GM18858 (cell line): ENCODE results near the gene NYNRIN.
"Not testable (repeated sequence)": the region's sequence is repeated elsewhere in the genome, so short reads cannot be mapped to it uniquely, and the experiment has no call there.

Experiments
- ATAC-seq: cut with Tn5 transposase; IDR thresholded peaks from one replicate; pipeline ENCODE4 v1.9.1; 2021; ENCODE audit not compliant: unreplicated experiment

The NYNRIN gene

DNA sequence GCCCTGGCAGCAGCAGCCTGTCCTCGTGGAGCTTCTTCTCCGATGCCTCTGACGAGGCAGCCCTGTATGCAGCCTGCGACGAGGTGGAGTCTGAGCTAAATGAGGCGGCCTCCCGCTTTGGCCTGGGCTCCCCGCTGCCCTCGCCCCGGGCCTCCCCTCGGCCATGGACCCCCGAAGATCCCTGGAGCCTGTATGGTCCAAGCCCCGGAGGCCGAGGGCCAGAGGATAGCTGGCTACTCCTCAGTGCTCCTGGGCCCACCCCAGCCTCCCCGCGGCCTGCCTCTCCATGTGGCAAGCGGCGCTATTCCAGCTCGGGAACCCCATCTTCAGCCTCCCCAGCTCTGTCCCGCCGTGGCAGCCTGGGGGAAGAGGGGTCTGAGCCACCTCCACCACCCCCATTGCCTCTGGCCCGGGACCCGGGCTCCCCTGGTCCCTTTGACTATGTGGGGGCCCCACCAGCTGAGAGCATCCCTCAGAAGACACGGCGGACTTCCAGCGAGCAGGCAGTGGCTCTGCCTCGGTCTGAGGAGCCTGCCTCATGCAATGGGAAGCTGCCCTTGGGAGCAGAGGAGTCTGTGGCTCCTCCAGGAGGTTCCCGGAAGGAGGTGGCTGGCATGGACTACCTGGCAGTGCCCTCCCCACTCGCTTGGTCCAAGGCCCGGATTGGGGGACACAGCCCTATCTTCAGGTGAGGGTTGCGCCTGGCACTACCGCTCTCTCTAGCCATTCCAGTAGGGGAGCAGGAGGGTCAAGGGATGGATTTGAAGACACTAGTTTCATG is 28.7 kb upstream of the NYNRIN start:
- ATAC-seq = no peak

DNA sequence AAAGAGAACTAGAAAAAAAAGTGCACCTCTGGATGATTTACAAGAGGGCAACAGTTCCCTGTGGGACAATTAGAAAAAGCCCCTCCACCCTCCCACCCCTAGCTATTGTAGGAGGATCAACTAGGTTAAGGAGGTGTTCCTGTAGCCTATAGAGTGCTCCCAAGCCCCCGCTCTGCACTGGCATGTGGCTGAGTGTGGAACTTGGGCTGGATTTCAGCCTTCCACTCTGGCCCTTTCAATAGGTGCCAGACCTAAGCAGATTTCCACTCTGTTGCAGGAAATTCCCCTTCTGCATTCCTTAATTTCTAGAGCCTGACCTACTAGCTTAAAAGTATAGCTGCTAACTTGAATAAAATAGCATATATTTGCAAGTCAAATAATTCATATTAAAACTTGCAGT is 28.1 kb upstream of the NYNRIN start:
- no peak for ATAC-seq

DNA sequence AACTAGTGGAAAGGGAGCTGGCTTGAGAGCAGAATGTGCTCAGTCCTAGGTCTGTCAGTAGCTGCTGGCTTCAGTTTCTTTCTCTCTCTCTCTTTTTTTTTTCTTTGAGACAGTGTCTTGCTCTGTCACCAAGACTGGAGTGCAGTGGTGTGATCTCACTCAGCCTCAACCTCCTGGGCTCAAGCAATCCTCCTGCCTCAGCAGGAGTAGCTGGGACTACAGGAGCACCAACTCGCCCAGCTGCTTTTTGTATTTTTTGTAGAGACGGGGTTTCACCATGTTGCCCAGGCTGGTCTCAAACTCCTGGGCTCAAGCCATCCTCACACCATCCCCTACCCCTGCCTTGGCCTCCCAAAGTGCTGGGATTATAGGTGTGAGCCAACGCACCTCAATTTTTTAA is 27.2 kb upstream of the NYNRIN start:
- ATAC-seq = not testable (repeated sequence)

DNA sequence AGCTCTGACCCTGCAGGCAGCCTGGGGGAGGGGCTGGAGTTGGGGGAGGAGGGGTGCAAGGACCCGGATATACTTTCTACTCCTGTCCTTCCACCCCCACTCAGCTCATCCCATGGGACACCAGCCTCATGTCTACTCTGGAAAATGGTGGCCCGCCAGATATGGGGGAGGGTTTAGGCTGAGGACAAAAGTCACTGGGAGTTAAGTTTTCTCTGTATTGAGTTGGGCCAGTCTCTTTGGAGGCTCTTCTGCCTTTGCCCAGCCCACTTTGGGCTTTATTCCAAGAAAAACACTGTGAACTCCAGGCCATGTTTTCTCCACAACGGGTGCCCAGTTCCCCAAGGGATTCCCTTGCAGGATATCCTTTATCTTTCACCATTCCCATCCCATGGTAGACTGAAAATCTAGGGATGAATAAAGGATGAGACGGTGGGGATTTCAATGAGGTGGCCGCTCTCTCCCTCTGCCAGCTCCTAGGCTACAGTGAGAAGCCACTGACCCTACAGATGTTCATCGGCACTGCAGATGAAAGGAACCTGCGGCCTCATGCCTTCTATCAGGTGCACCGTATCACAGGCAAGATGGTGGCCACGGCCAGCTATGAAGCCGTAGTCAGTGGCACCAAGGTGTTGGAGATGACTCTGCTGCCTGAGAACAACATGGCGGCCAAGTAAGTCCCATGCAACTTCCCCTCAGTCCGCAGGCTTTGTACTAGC is 25.9 kb upstream of the NYNRIN start:
- ATAC-seq = no peak

DNA sequence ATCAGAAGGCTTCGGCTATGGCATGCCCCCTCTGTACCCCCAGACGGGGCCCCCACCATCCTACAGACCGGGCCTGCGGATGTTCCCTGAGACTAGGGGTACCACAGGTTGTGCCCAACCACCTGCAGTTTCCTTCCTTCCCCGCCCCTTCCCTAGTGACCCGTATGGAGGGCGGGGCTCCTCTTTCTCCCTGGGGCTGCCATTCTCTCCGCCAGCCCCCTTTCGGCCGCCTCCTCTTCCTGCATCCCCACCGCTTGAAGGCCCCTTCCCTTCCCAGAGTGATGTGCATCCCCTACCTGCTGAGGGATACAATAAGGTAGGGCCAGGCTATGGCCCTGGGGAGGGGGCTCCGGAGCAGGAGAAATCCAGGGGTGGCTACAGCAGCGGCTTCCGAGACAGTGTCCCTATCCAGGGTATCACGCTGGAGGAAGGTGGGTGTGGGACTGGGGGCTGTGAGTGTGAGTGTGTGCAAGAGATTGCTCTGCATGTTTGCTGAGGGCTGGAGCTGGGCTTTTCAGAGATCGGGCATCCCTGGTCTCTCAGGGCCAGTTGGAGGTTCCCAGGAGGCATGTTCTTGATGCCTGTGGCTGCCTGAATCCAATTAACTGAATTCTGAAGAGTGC is 22.2 kb upstream of the NYNRIN start:
- no peak for ATAC-seq

DNA sequence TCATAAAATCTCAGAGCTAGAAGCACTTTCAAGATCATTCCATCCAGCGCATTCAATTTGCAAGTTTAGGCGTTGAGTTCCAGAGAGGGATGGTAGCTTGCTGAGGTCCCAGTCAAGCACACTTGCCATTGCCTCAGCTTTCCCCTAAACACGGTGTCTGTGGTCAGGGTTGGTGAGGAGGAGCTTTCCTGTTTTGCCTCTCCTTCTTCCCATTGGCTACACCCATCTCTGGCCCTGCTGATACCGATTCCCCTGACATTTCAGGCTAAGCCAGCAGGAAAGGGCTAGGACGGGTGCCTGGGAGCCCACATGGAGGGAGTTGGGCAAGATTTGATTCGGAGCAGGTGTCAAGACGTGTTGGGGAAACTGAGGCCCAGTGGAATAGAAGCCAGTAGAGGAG is 21.7 kb upstream of the NYNRIN start:
- ATAC-seq = no peak

DNA sequence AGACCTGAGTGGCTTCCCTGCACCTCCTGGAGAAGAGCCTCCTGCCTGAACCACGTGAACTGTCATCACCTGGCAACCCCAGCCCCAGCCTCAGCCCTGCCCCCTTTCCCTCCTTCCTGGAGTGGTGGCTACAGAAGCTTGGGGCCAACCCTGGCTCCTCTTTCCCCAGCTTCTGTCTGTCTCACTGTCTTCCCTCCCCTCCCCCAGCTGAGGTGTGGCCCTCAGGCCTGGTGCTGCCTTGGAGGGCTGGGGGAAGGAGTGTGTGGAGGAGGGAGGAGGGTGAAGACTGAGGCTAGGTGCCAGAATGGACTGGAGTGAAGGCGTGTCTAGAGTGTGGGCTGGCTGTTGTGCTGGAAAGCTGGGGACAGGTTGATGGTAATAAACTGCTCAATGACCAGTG is 21.1 kb upstream of the NYNRIN start:
- no peak for ATAC-seq

DNA sequence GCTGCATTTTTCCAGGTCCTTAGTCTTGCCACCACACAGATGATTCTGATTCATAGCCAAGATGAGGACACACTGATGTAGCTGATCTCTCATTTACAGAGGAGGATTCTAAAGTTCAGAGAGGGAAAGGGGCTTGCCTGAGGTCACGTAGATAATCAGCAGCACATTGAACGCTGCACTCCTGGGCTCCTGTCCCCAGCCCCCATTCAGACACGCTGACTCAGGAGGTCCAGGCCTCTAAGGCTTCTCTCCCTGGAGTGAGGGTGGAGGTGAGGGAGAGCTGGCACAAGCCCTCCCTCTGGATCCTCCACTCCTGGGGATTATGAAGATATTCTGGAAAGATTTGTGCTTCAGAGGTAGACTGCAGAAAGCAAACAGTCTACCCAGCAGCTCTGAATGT is 20.5 kb upstream of the NYNRIN start:
- no peak for ATAC-seq

DNA sequence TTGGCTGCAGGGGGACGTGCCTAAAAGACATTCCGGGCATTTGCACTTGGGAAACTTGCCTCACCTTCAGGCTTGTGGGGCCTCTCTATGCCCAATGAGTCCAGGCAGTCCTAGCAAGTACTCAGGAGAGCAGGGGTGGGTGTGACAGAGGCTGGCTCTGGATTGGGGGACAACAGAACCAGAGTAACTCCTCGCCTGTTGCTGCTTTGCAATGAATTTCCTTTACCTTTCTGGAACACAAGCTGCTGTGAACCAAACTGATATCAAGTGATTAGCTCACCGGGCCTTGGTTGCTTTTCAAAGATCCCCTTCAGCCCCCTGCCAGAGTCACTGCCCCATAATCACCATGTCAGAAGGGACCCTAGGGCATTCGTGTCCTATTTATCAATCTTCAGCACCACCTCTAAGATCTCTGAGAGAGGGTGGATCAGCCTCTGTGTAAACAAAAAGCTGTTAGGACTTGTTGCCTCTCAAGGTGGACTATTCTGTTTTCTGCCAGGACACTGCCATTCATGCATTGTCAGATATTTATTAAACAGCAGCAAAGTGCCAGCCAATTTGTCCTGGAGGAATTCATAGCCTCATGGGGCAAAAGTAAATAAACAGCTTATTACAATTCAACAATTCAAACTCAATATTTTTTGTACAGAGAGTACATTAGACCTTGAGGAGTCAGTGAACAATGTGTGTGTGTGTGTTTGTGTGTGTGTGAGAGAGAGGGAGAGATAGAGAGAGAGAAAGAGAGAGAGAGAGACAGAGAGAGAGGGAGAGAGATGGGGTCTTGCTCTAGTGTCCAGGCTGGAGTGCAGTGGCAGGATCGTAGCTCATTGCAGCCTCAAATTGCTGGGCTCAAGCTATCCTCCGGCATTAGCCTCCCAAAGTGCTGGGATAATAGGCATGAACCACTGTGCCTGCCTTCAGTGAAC is 19.6 kb upstream of the NYNRIN start:
- ATAC-seq = no peak

DNA sequence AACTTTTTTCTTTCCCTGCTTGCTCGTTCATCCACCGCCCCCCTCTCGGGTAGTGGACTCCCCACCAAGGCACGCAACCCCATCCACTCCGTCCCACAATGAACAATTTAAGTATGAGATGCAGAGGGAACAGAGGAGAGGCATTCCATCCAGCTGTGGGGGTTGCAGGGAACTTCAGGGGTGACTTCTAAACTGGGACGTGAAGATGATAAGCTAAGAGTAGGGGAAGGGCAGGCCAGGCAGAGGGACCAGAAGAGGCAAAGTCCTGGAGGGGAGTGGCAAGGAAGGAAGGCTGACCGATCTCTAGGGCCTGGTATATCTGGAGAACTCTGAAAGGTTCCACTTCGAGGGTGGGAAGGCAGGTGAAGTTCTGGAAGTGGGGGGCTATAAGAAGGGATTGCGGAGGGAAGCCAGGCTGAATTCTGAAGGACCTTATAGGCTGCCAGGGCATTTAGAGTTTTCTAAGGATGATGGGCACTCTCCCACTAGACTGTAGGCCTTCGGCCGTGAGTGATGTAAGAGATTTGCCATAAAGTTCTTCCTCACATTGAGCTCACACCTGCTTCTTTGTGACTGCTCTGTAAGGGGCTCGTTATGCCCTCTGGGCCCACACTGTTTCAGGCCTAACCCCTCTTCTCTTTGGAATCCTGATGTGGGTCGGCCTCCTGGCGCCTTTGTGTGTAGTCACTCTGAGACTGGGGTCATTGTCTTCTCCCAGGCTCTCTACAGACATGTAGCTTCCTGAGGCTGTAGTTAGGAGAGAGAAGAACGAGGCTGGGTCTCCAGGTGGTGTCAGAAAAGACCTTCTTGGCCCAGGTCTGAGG is 18.7 kb upstream of the NYNRIN start:
- no peak for ATAC-seq

DNA sequence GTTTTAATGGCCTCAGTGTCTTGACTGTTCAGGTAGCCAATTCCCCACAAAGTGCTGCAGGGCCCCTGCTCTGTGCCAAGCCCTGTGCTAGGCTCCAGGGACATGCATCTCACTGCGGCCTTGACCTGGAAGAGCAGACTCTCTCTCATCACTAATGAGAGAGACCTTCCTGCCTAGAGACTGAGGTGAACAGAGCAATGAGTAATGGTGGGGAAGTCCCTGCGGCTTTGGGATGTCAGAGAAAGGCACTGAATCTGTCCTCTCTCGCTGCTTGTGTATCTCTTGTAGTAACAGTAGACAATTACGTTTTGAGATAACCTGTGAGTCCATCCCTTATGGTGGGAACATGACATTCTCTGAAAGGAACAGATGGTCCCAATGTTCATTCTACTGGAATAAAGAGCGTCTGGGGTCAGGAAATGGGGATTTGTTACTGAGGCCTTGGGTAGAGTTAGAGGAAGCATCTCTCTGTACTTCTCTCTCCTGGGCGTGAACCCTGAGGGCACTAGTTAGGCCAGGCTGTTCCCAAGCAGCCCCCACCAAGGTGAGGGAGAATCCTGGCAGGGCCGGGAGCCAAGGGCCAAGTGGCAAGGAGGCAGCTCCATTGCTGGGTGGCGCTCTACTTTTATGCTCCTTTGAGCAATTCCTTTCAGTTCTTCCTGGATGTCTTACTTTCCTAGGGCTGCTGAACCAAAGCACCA is 17.3 kb upstream of the NYNRIN start:
- no peak for ATAC-seq

DNA sequence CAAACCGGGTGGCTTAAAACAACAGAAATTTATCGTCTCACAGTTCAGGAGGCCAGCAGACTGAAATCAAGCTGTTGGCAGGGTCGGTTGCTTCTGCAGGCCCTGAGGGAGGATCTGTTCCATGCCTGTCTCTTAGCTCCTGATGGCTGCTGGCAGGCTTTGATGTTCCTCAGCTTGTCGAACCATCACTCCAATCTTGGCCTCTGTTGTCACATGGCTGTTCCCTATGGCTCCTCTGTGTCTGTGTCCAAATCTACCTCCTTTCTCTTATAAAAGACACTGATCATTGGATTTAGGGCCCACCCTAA is 16.8 kb upstream of the NYNRIN start:
- ATAC-seq = no peak

DNA sequence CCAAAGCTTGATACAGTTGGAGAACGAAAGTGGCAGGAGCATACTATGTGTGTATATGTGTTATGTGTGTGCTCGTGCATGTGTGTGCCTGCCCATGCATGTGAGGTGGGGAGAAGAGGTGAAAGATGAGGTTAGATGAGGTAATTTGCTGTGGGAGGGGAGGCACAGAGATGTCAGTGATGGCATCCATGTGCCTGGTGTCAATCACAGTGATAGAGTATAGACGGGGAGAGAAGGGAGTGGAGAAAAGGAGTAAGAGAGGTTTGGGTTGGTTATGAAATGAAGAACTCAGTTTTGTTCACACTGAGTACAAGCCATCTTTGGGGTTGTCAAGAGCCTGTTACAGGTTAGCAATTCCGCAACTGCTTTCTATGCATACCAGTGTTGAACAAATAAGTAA is 14.6 kb upstream of the NYNRIN start:
- no peak for ATAC-seq

DNA sequence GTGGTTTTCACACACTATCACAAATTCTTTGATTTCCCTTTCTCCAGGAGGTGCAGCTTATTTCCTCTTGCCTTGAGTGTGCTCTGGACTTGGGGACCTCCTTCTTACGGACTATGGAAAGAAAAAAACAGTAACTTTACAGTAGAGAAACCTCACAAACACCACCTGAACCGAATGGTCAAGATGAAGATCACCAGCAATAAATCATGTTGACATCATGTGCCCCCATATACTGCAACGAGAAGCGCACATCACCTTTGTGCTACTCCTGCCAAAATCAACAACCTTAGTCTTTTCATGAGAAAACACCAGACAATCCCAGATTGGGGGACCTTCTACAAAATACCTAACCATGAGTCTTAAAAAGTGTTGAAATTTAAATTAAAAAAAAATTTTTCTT is 13.3 kb upstream of the NYNRIN start:
- no peak for ATAC-seq

DNA sequence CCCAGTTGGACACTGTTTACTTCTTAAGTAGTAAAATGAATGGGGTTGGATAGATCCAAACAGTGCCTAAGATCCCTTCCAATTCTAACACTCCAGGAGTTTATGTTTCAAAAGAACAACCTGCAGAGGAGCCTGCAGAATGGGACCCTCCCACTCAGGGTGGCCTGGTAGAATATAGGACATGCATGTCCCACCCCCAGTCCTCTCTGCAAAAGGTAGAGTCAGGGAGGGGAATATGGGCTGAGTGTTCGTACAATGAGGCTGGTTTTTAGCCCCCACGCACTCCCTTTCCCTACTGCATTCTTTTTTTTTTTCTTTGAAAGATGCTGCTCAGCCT is 11.8 kb upstream of the NYNRIN start:
- no peak for ATAC-seq

DNA sequence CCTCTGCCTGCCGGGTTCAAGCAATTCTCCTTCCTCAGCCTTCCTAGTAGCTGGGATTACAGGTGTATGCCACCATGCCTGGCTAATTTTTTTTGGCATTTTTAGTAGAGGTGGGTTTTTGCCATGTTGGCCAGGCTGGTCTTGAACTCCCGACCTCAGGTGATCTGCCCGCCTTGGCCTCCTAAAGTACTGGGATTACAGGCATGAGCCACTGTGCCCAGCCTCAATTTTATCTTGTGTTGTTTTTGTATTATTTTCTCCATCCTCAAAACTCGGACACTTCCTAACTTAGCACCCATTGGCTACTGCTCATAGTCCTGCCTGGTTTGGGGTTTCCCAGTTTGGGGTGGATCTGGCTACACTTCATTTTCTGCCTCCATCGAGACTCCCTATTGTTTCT is 11.2 kb upstream of the NYNRIN start:
- not testable (repeated sequence) for ATAC-seq

DNA sequence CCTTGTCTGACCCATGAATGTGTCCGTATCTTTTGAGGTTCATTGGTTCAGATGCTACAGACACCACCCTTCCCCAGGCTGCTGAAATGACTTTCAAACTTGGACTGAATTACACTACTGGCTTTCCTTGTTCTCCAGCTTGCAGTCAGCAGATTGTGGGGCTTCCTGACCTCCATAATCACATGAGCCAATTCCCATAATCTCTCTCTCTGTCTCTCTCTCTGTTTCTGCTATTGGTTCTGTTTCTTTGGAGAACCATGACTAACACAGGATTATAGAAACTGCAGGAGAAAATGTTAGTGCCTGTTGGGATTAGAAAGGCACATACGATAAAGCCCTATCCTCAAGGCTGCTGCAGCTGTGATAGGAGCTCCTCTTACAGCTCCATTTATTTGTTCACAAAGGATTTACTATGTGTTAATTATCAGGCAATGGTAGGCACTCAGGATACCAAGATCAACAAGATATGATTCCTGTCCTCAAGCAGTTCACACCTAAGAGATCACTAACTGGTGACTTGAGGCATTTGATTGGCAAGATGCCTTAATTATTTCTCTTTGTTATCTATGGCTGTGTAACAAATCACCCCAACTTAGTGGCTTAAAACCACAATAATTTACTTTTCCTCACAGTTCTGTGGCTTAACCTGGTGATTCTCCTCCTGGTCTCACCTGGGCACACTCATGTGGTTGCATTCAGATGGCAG is 10.2 kb upstream of the NYNRIN start:
- ATAC-seq = no peak

DNA sequence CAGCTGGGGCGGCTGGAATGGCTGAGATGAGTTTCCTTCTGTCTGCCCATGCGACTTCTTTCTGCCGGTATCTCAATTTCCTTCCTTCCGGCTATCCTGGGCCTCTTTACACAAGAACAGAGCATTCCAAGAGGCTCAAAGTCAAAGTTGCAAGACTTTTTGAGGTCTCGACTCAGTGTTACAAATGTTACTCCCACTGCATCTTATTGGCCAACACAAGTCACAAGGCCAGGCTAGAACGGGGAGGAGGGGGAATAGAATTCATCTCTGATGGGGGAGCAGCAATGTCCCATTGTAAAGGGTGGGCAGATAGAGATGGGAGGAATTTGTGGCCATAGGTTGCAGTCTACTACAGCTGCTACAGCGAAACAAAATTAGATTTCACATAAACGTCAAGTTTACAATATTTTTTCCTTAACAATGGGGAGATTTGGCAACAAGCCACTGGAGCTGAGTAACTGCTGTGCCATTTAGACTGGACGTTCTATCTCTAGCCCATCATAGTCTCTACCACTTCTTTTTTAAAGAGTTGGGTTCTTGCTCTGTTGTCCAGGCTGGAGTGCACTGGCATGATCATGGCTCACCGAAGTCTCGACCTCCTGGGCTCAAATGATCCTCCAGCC is 9.5 kb upstream of the NYNRIN start:
- ATAC-seq = no peak
